T-helper 1 cell treated with Interleukin-12 subunit alpha and Interleukin-12 subunit beta and Interleukin-4 antibody, amounts not matched to agents 30 μg/mL and 1 μg/mL, for 36 hours (primary cell): Measurements from ENCODE around the gene PTGFR.

Experiments
- H3K27ac Mint-ChIP-seq: one replicate; pipeline ENCODE4 v1.8.0; 2021; ENCODE audit warnings: mild to moderate bottlenecking, mixed read lengths
- H3K27me3 Mint-ChIP-seq: one replicate; pipeline ENCODE4 v1.8.0; 2021; ENCODE audit warnings: low read depth, mixed read lengths
- H3K36me3 Mint-ChIP-seq: one replicate; pipeline ENCODE4 v1.8.0; 2021; ENCODE audit warnings: low read depth, mixed read lengths
- H3K4me1 Mint-ChIP-seq: one replicate; pipeline ENCODE4 v1.8.0; 2021; ENCODE audit warnings: low read depth, mixed read lengths
- H3K4me3 Mint-ChIP-seq: one replicate; pipeline ENCODE4 v1.8.0; 2021; ENCODE audit warnings: mild to moderate bottlenecking, moderate library complexity, mixed read lengths
- H3K9me3 Mint-ChIP-seq: one replicate; pipeline ENCODE4 v1.8.0; 2021; ENCODE audit warnings: mixed read lengths

PTGFR gene

GRCh38 chr1:78492386-78492950, 1.7 kb downstream of the PTGFR start:
- no peak overlapping the region for H3K4me3 Mint-ChIP-seq
- no peaks in the 10 kb centered on the region for H3K4me1 Mint-ChIP-seq
- peaks cover 32% of the 10 kb centered on the region for H3K27me3 Mint-ChIP-seq
- H3K27ac Mint-ChIP-seq: no peak overlapping the region
- no peaks in the 10 kb centered on the region for H3K9me3 Mint-ChIP-seq
- H3K36me3 Mint-ChIP-seq: no peaks in the 10 kb centered on the region

- Mint-ChIP-seq H3K36me3 (no peaks in the 10 kb centered on the region), H3K27me3 (peaks cover 32% of the 10 kb centered on the region), H3K4me3 (no peak overlapping the region), H3K9me3 (no peaks in the 10 kb centered on the region), H3K4me1 (no peaks in the 10 kb centered on the region), H3K27ac (no peak overlapping the region)
Observed at GRCh38 chr1:78493451-78493850, 2.7 kb downstream of the PTGFR start.

GRCh38 chr1:78497201-78497600, 6.4 kb downstream of the PTGFR start:
- Mint-ChIP-seq H3K36me3 (no peaks in the 10 kb centered on the region), H3K27ac (no peak overlapping the region), H3K27me3 (peaks cover 5% of the 10 kb centered on the region), H3K4me3 (no peak overlapping the region), H3K4me1 (no peaks in the 10 kb centered on the region), H3K9me3 (no peaks in the 10 kb centered on the region)

- Mint-ChIP-seq H3K9me3 (no peaks in the 10 kb centered on the region), H3K27me3 (no peaks in the 10 kb centered on the region), H3K4me1 (no peaks in the 10 kb centered on the region), H3K4me3 (no peak overlapping the region), H3K27ac (no peak overlapping the region), H3K36me3 (no peaks in the 10 kb centered on the region)
Observed at GRCh38 chr1:78500529-78500928, 9.8 kb downstream of the PTGFR start.

GRCh38 chr1:78501203-78501602, 10.4 kb downstream of the PTGFR start:
- H3K4me3 Mint-ChIP-seq: no peak overlapping the region
- no peaks in the 10 kb centered on the region for H3K36me3 Mint-ChIP-seq
- H3K27me3 Mint-ChIP-seq: no peaks in the 10 kb centered on the region
- no peaks in the 10 kb centered on the region for H3K4me1 Mint-ChIP-seq
- no peaks in the 10 kb centered on the region for H3K9me3 Mint-ChIP-seq
- H3K27ac Mint-ChIP-seq: no peak overlapping the region

GRCh38 chr1:78511334-78511733, 20.6 kb downstream of the PTGFR start:
- Mint-ChIP-seq H3K27ac (no peak overlapping the region), H3K27me3 (no peaks in the 10 kb centered on the region), H3K4me1 (no peaks in the 10 kb centered on the region), H3K36me3 (no peaks in the 10 kb centered on the region), H3K9me3 (peaks cover 22% of the 10 kb centered on the region), H3K4me3 (no peak overlapping the region)

GRCh38 chr1:78516716-78517115, 25.9 kb downstream of the PTGFR start:
- Mint-ChIP-seq H3K4me1 (no peaks in the 10 kb centered on the region), H3K9me3 (peaks cover 10% of the 10 kb centered on the region), H3K36me3 (no peaks in the 10 kb centered on the region), H3K27me3 (no peaks in the 10 kb centered on the region), H3K4me3 (no peak overlapping the region), H3K27ac (no peak overlapping the region)

GRCh38 chr1:78519446-78519845, 28.7 kb downstream of the PTGFR start:
- Mint-ChIP-seq H3K4me1 (no peaks in the 10 kb centered on the region), H3K36me3 (no peaks in the 10 kb centered on the region), H3K27ac (no peak overlapping the region), H3K27me3 (no peaks in the 10 kb centered on the region), H3K4me3 (no peak overlapping the region), H3K9me3 (no peaks in the 10 kb centered on the region)

GRCh38 chr1:78520216-78520615, 29.4 kb downstream of the PTGFR start:
- Mint-ChIP-seq H3K4me1 (no peaks in the 10 kb centered on the region), H3K27ac (no peak overlapping the region)

GRCh38 chr1:78520843-78521242, 30.1 kb downstream of the PTGFR start:
- no peaks in the 10 kb centered on the region for H3K4me1 Mint-ChIP-seq
- H3K9me3 Mint-ChIP-seq: no peaks in the 10 kb centered on the region
- H3K27me3 Mint-ChIP-seq: no peaks in the 10 kb centered on the region
- no peaks in the 10 kb centered on the region for H3K36me3 Mint-ChIP-seq
- no peak overlapping the region for H3K27ac Mint-ChIP-seq
- H3K4me3 Mint-ChIP-seq: no peak overlapping the region

More at GRCh38 chr1:78520216-78520615, 29.4 kb downstream of the PTGFR start:
- H3K27me3 Mint-ChIP-seq: no peaks in the 10 kb centered on the region
- H3K4me3 Mint-ChIP-seq: no peak overlapping the region
- no peaks in the 10 kb centered on the region for H3K36me3 Mint-ChIP-seq
- no peaks in the 10 kb centered on the region for H3K9me3 Mint-ChIP-seq

- no peaks in the 10 kb centered on the region for H3K36me3 Mint-ChIP-seq
- H3K4me3 Mint-ChIP-seq: no peak overlapping the region
- no peaks in the 10 kb centered on the region for H3K4me1 Mint-ChIP-seq
- H3K9me3 Mint-ChIP-seq: no peaks in the 10 kb centered on the region
- H3K27ac Mint-ChIP-seq: no peak overlapping the region
- no peaks in the 10 kb centered on the region for H3K27me3 Mint-ChIP-seq
Observed at GRCh38 chr1:78522136-78522535, 31.4 kb downstream of the PTGFR start.

- Mint-ChIP-seq H3K9me3 (no peaks in the 10 kb centered on the region), H3K36me3 (no peaks in the 10 kb centered on the region), H3K4me1 (no peaks in the 10 kb centered on the region), H3K27ac (no peak overlapping the region), H3K4me3 (no peak overlapping the region), H3K27me3 (no peaks in the 10 kb centered on the region)
Observed at GRCh38 chr1:78526496-78526895, 35.7 kb downstream of the PTGFR start.

- H3K9me3 Mint-ChIP-seq: no peaks in the 10 kb centered on the region
Observed at GRCh38 chr1:78527706-78528105, 36.9 kb downstream of the PTGFR start.

GRCh38 chr1:78533527-78533926, 42.8 kb downstream of the PTGFR start:
- H3K27me3 Mint-ChIP-seq: peaks cover 3% of the 10 kb centered on the region
- no peak overlapping the region for H3K27ac Mint-ChIP-seq
- no peak overlapping the region for H3K4me3 Mint-ChIP-seq
- H3K9me3 Mint-ChIP-seq: no peaks in the 10 kb centered on the region
- H3K36me3 Mint-ChIP-seq: no peaks in the 10 kb centered on the region
- no peaks in the 10 kb centered on the region for H3K4me1 Mint-ChIP-seq

More at GRCh38 chr1:78527706-78528105, 36.9 kb downstream of the PTGFR start:
- H3K4me3 Mint-ChIP-seq: no peak overlapping the region
- H3K27ac Mint-ChIP-seq: no peak overlapping the region
- no peaks in the 10 kb centered on the region for H3K27me3 Mint-ChIP-seq
- no peaks in the 10 kb centered on the region for H3K36me3 Mint-ChIP-seq
- H3K4me1 Mint-ChIP-seq: no peaks in the 10 kb centered on the region

GRCh38 chr1:78535286-78535685, 44.5 kb downstream of the PTGFR start:
- H3K4me3 Mint-ChIP-seq: no peak overlapping the region
- peaks cover 3% of the 10 kb centered on the region for H3K27me3 Mint-ChIP-seq
- no peaks in the 10 kb centered on the region for H3K4me1 Mint-ChIP-seq
- H3K27ac Mint-ChIP-seq: no peak overlapping the region
- H3K36me3 Mint-ChIP-seq: no peaks in the 10 kb centered on the region
- H3K9me3 Mint-ChIP-seq: no peaks in the 10 kb centered on the region

- Mint-ChIP-seq H3K27me3 (peaks cover 3% of the 10 kb centered on the region), H3K27ac (no peak overlapping the region), H3K4me1 (no peaks in the 10 kb centered on the region), H3K9me3 (no peaks in the 10 kb centered on the region), H3K36me3 (no peaks in the 10 kb centered on the region), H3K4me3 (no peak overlapping the region)
Observed at GRCh38 chr1:78536427-78536826, 45.7 kb downstream of the PTGFR start.
